ENCODE measurements around the gene EPB41L2. TPM values are rescaled to one million over a fixed set of nuclear protein-coding genes. Genes with fewer than 3 reads are reported as not detected.

Gene EPB41L2
- total RNA-seq, 1 experiment from 2014 or later: 74.8 TPM

GRCh38 chr6:130834482-130835251 is 228.4 kb downstream of the EPB41L2 start:
- H3K9me2 ChIP-seq (ENCODE audit: insufficient read depth): no peaks in the 10 kb centered on the region
- no peak overlapping the region for H3K9ac ChIP-seq (ENCODE audit: low read length)
- intact Hi-C loops (cut with micrococcal nuclease): no loop called here
- no TSS peak for BruUV-seq (replicated peaks)
- no peaks in the 10 kb centered on the region for H3K9me3 ChIP-seq (ENCODE audit: control insufficient read depth in 1 of 2, insufficient read depth in 1 of 2, low read depth in 1 of 2, low read length in 2 of 2)
- ATAC-seq: no peak
- H2AFZ ChIP-seq (ENCODE audit: low read depth, low read length, poor library complexity, severe bottlenecking): no peak overlapping the region
- no peak overlapping the region for H3K4me2 ChIP-seq (ENCODE audit: low read length)
- H3K4me3 ChIP-seq (replicated peaks in 1 of 2; ENCODE audit: low read depth in 1 of 2, low read length in 2 of 2): no peak overlapping the region
- TF ChIP-seq SIN3A (IDR thresholded peaks at IDR 0.05; ENCODE audit: low read depth): no peak
- no peak for TF ChIP-seq ELF1 (IDR thresholded peaks at IDR 0.05; ENCODE audit: borderline replicate concordance, low read depth)
- TF ChIP-seq ZFX (IDR thresholded peaks at IDR 0.05): no peak
- no peak for TF ChIP-seq SP1 (IDR thresholded peaks at IDR 0.05; ENCODE audit: low read depth)
- TF ChIP-seq EZH2phosphoT487 (IDR thresholded peaks at IDR 0.05; ENCODE audit: borderline replicate concordance): no peak
- no peak for TF ChIP-seq MAX (IDR thresholded peaks at IDR 0.05)
- TF ChIP-seq TCF7L2 (IDR thresholded peaks at IDR 0.05; ENCODE audit: borderline replicate concordance, extremely low read depth, insufficient read depth, insufficient read length): no peak
- TF ChIP-seq EZH2 (IDR thresholded peaks at IDR 0.05): no peak
- no peaks in the 10 kb centered on the region for H3K4me1 ChIP-seq (ENCODE audit: control insufficient read depth in 1 of 2, insufficient read depth in 2 of 2, low read length in 2 of 2)
- no peaks in the 10 kb centered on the region for H3K36me3 ChIP-seq (ENCODE audit: control insufficient read depth in 1 of 2, insufficient read depth in 2 of 2, low read length in 2 of 2)
- ChIA-PET CTCF (no interaction called here), POLR2A (no interaction called here), RAD21 (ENCODE audit: low non-redundant PET in 1 of 2, low total read pairs in 2 of 2, uncharacterized antibody in 2 of 2, unreplicated experiment in 2 of 2) (no interaction called here)
- no peaks in the 10 kb centered on the region for H3K79me2 ChIP-seq (ENCODE audit: insufficient read depth, low read length)
- no peaks in the 10 kb centered on the region for H3K27me3 ChIP-seq (ENCODE audit: insufficient read depth, low read length)
- DNase-seq (ENCODE audit: low read depth, low spot score): no peak
- H3K27ac ChIP-seq (ENCODE audit: low read depth, low read length): no peak overlapping the region
- H4K20me1 ChIP-seq (ENCODE audit: insufficient read depth): no peaks in the 10 kb centered on the region

- no peaks in the 10 kb centered on the region for H3K9me2 ChIP-seq (ENCODE audit: insufficient read depth)
- H3K79me2 ChIP-seq (ENCODE audit: insufficient read depth, low read length): no peaks in the 10 kb centered on the region
- no peak for TF ChIP-seq ZNF274 (IDR thresholded peaks at IDR 0.05; ENCODE audit: low read depth, low read length)
- no peak for TF ChIP-seq ZBTB33 (IDR thresholded peaks at IDR 0.05; ENCODE audit: extremely low read depth, insufficient replicate concordance, low read length)
- no peak for TF ChIP-seq YY1 (IDR thresholded peaks at IDR 0.05; ENCODE audit: extremely low read depth, insufficient replicate concordance, low read depth, low read length)
- H3K36me3 ChIP-seq (ENCODE audit: control insufficient read depth in 1 of 2, insufficient read depth in 2 of 2, low read length in 2 of 2): no peaks in the 10 kb centered on the region
- DNase-seq (ENCODE audit: low read depth, low spot score): no peak
- H2AFZ ChIP-seq (ENCODE audit: low read depth, low read length, poor library complexity, severe bottlenecking): no peak overlapping the region
- no peaks in the 10 kb centered on the region for H3K4me1 ChIP-seq (ENCODE audit: control insufficient read depth in 1 of 2, insufficient read depth in 2 of 2, low read length in 2 of 2)
- intact Hi-C loops (cut with micrococcal nuclease): no loop called here
- H3K27ac ChIP-seq (ENCODE audit: low read depth, low read length): no peak overlapping the region
- RAD21 ChIA-PET (ENCODE audit: low non-redundant PET in 1 of 2, low total read pairs in 2 of 2, uncharacterized antibody in 2 of 2, unreplicated experiment in 2 of 2): no interaction called here
- POLR2A ChIA-PET: no interaction called here
- no TSS peak for BruUV-seq (replicated peaks)
- H3K9ac ChIP-seq (ENCODE audit: low read length): no peak overlapping the region
- H3K4me2 ChIP-seq (ENCODE audit: low read length): no peak overlapping the region
- H3K4me3 ChIP-seq (replicated peaks in 1 of 2; ENCODE audit: low read depth in 1 of 2, low read length in 2 of 2): no peak overlapping the region
- ATAC-seq: no peak
- CTCF ChIA-PET: no interaction called here
- no peaks in the 10 kb centered on the region for H4K20me1 ChIP-seq (ENCODE audit: insufficient read depth)
- H3K27me3 ChIP-seq (ENCODE audit: insufficient read depth, low read length): no peaks in the 10 kb centered on the region
- no peaks in the 10 kb centered on the region for H3K9me3 ChIP-seq (ENCODE audit: control insufficient read depth in 1 of 2, insufficient read depth in 1 of 2, low read depth in 1 of 2, low read length in 2 of 2)
Measured at GRCh38 chr6:130833569-130833968, 229.5 kb downstream of the EPB41L2 start.
